Ascending aorta (tissue), 2 donors: Measurements from ENCODE around the gene CCR7. TPM values are rescaled to one million over a fixed set of nuclear protein-coding genes. Genes with fewer than 3 reads are reported as not detected.

Source experiments
- DNase-seq, 2 donors: peaks; one replicate each; pipeline ENCODE4 v3.0.0-alpha.2; 2019; ENCODE audit warnings: low spot score in 2 of 2
- H3K27ac ChIP-seq, 2 donors: fragments of 200-600 bp; sonication (generic); one replicate each; pipeline ENCODE4 v1.5.1; 2016 to 2017; ENCODE audit warnings: mild to moderate bottlenecking in 1 of 2
- H3K27me3 ChIP-seq: fragments of 200-600 bp; sonication (generic); one replicate; pipeline ENCODE4 v1.5.1; 2017
- H3K36me3 ChIP-seq, 2 donors: fragments of 200-600 bp; sonication (generic); one replicate each; pipeline ENCODE4 v1.5.1; 2016
- H3K4me1 ChIP-seq, 2 donors: fragments of 200-600 bp; sonication (generic); one replicate each; pipeline ENCODE4 v1.5.1; 2016 to 2017; ENCODE audit warnings: mild to moderate bottlenecking in 1 of 2
- H3K4me3 ChIP-seq, 2 donors: fragments of 200-600 bp; sonication (generic); one replicate each; pipeline ENCODE4 v1.5.1; 2016 to 2017; ENCODE audit warnings: mild to moderate bottlenecking in 1 of 2
- H3K9me3 ChIP-seq, 2 donors: fragments of 200-600 bp; sonication (generic); one replicate each; pipeline ENCODE4 v1.5.1; 2016
- intact Hi-C: fragments of 100-400 bp; cut with DNase I; formaldehyde crosslinking; loops from one replicate; pipeline ENCODE4 v1.15.1; 2023
- total RNA-seq: library from RNA; depleted of rRNA; stranded (reverse); fragments of >200 nt; gene quantifications from one replicate; pipeline ENCODE4 v1.1.0, GENCODE V29; 2016
- TF ChIP-seq, protein P1 (sequence below), 3 experiments: fragments of 200-600 bp in 2 of 3; fragments of 450-650 bp in 1 of 3; sonication (generic) in 2 of 3; IDR thresholded peaks; one replicate each; pipeline ENCODE4 v1.5.1; 2016 to 2019; ENCODE audit warnings: antibody characterized with exemption in 3 of 3, mild to moderate bottlenecking in 1 of 3, moderate library complexity in 1 of 3

Gene CCR7
- total RNA-seq, 1 donor from 2014 or later, result not detected

DNA sequence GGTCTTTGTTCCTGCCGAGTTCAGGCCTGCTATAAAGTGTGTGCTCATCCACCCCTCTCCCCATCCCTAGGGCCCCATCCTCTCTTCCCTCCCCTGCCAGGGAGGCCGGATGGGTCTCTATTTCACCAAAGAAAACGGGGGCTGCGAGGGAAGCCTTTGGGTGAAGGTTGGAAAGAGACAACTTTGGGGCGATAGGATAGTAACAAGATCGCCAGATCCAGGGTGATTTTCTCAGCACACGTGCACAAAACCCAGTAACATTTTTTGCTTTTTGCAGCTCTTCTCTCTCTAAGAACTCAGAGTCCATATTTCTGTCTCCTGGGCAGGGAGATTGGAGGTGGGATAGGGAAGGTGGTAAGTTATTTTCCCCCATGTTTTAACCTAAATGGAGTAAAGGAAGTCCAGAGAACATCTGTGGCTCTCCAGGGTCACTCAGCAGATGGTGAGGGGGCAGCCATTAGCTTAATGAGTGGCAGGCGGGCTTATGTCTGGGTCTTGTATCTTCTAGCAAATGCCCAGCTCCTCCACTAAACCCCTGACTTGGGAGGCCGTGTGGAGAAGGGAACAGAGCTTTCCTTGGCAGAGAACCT lies 6.9 kb downstream of the CCR7 start:
- H3K27ac ChIP-seq, result no peak overlapping the region
- H3K9me3 ChIP-seq, result no peaks in the 10 kb centered on the region
- H3K36me3 ChIP-seq, result no peaks in the 10 kb centered on the region
- H3K4me1 ChIP-seq, result peaks cover 0 to 10% of the 10 kb centered on the region in 2 donors
- H3K27me3 ChIP-seq, result no peaks in the 10 kb centered on the region
- intact Hi-C loops, result no loop called here
- TF ChIP-seq, protein P1, sequence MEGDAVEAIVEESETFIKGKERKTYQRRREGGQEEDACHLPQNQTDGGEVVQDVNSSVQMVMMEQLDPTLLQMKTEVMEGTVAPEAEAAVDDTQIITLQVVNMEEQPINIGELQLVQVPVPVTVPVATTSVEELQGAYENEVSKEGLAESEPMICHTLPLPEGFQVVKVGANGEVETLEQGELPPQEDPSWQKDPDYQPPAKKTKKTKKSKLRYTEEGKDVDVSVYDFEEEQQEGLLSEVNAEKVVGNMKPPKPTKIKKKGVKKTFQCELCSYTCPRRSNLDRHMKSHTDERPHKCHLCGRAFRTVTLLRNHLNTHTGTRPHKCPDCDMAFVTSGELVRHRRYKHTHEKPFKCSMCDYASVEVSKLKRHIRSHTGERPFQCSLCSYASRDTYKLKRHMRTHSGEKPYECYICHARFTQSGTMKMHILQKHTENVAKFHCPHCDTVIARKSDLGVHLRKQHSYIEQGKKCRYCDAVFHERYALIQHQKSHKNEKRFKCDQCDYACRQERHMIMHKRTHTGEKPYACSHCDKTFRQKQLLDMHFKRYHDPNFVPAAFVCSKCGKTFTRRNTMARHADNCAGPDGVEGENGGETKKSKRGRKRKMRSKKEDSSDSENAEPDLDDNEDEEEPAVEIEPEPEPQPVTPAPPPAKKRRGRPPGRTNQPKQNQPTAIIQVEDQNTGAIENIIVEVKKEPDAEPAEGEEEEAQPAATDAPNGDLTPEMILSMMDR (IDR thresholded peaks at IDR 0.05), result no peak
- DNase-seq, result peak in 1 of 2 donors; percentile 16
- H3K4me3 ChIP-seq, result no peak overlapping the region

DNA sequence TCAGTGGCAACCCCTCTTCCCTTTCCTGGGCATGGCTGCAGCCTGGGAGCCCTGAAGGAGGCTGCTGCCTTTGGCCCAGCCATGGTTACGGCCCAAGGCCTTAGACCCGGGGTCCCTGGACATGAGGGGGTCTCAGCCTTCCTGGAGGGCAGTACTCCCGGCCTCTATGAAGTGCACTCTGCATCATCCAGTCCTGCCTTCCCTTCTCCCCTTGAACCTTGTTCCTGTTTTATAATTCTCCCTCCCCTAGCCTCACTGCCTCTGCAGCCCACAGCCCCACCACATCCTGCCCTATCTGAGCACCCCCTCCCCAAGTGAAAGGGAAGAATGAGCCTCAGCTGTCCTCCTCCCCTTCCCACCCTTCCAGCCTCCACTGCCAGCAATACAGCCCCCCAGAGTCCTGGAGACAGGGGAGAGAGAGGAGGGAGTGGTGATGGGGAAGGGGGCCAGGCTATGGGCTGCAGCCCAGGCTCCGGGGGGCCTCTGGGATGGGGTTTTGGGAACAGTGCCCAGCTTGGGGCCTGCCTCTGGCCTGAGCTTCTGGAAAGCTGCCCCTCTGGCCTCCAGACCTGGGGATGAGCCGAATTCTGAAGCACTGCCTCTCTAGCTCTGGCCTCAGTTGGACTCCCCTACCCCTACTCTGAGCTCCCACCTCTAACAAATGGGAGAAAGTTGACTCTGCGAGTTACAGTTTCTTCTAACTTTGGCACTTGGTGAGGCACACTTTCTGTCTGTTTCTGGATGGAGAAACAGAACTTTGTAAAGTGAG lies 7.6 kb downstream of the CCR7 start:
- Histone ChIP-seq H3K27ac (peak overlapping the region in 1 of 2 donors; percentile 9), H3K9me3 (no peaks in the 10 kb centered on the region), H3K4me1 (peaks cover 0 to 10% of the 10 kb centered on the region in 2 donors), H3K4me3 (no peak overlapping the region), H3K27me3 (no peaks in the 10 kb centered on the region), H3K36me3 (no peaks in the 10 kb centered on the region)
- intact Hi-C loops, result no loop called here
- DNase-seq, result peak in 1 of 2 donors; percentile 52
- TF ChIP-seq, protein P1 (IDR thresholded peaks at IDR 0.05), result no peak

DNA sequence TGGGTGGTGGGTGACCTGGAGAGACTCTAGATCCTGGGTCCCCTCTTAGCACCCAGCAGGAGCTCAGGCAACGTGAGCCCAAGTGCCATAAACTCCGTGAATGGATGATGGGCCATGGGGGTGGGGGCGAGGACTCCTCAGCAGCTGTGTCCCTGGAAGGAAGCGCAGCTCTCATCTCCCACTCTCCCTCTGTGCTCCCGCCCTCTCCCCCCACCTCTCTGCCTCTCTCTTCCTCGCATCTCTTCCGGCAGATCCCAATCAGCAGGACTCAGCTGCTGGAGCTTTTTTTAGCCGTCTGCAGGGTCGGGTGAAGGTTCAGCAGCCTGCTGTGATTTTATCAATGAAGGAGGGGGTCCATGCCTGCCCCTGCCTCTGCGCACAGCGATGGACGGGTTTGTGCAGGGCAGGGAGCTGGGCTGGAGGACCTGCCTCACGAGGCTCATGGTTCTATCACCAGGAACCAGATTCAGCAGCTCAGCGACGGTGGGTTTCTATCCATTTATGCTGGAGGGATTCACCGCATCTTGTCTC lies 8.3 kb downstream of the CCR7 start:
- Histone ChIP-seq H3K9me3 (no peaks in the 10 kb centered on the region), H3K27ac (peak overlapping the region in 1 of 2 donors; percentile 9), H3K4me1 (peaks cover 0 to 13% of the 10 kb centered on the region in 2 donors), H3K4me3 (no peak overlapping the region), H3K27me3 (no peaks in the 10 kb centered on the region), H3K36me3 (no peaks in the 10 kb centered on the region)
- TF ChIP-seq, protein P1 (IDR thresholded peaks at IDR 0.05), result no peak
- DNase-seq, result peak in 1 of 2 donors; percentile 53
- intact Hi-C loops, result no loop called here

DNA sequence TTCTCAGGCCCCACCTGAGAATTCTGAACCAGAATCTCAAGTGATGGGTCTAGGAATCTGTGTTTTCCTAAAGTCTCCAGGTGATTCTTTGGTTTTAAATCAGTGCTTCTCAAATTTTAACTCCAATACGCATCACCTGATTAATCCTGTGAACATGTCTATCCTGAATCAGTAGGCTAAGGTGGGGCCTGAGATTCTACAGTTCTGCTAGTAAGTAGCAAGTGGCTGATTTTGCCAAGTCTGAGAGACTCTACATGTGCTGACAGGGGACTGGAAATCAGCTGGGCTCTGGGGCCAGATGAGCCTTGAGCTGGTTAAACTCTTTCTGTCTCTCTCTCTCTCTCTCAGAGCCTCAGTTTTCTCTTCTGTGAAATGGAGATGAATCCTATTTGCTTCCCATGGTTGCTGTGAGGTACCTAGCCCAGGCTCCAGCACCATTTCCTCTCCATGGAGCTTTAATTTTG lies 9.0 kb downstream of the CCR7 start:
- no peaks in the 10 kb centered on the region for H3K36me3 ChIP-seq
- DNase-seq, result peak in 1 of 2 donors; percentile 51
- no peak overlapping the region for H3K4me3 ChIP-seq
- no peaks in the 10 kb centered on the region for H3K27me3 ChIP-seq
- peak overlapping the region in 1 of 2 donors; percentile 9 for H3K27ac ChIP-seq
- TF ChIP-seq, protein P1 (IDR thresholded peaks at IDR 0.05), result no peak
- H3K9me3 ChIP-seq, result no peaks in the 10 kb centered on the region
- H3K4me1 ChIP-seq, result peaks cover 0 to 13% of the 10 kb centered on the region in 2 donors
- intact Hi-C loops, result no loop called here

DNA sequence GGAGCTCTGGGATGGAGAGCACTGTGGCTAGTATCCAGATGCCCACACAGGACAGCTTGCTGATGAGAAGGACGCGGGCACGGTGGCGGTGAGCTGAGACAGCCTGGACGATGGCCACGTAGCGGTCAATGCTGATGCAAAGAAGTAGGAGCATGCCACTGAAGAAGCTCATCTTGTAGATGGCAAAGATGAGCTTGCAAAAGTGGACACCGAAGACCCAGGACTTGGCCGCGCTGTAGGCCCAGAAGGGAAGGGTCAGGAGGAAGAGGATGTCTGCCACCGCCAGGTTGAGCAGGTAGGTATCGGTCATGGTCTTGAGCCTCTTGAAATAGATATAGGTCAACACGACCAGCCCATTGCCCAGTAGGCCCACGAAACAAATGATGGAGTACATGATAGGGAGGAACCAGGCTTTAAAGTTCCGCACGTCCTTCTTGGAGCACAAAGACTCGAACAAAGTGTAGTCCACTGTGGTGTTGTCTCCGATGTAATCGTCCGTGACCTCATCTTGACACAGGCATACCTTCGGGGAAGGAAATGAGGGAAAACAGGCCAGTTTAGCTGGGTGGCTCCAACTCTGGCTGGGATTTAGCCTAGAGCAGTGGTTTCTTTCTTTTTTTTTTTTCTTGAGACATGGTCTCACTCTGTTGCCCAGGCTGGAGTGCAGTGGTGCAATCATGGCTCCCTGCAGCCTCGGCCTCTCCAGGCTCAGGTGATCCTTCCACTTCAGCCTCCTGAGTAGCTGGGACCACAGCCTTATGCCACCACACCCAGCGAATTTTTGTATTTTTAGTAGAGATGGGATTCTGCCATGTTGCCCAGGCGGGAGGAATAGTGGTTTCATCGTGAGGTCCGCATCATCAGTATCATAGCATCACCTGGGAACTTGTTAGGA lies 9.7 kb downstream of the CCR7 start:
- peak overlapping the region in 1 of 2 donors; percentile 74 for H3K27ac ChIP-seq
- H3K9me3 ChIP-seq, result no peaks in the 10 kb centered on the region
- H3K4me1 ChIP-seq, result peaks cover 0 to 10% of the 10 kb centered on the region in 2 donors
- TF ChIP-seq, protein P1 (IDR thresholded peaks at IDR 0.05), result no peak
- intact Hi-C loops, result no loop called here
- no peak overlapping the region for H3K4me3 ChIP-seq
- H3K27me3 ChIP-seq, result no peaks in the 10 kb centered on the region
- no peaks in the 10 kb centered on the region for H3K36me3 ChIP-seq
- peak in 1 of 2 donors; percentile 47 for DNase-seq
